Cerebellar nuclear complex (tissue), 1 donor: ENCODE measurements around the gene BGN.

Source experiments
- DNase-seq, 2 experiments: peaks; one replicate each; lab custom pipeline; 2025; lab: John Stamatoyannopoulos, UW

The BGN gene

GRCh38 chrX:153494541-153495361, at the start of gene BGN:
BGN (plus strand) TSS chrX:153494980; CDS start chrX:153504632, 9,652 bp downstream.
- no peak for DNase-seq

GRCh38 chrX:153445106-153445855, 49.5 kb upstream of the BGN start:
- no peak for DNase-seq

- no peak for DNase-seq
Observed at GRCh38 chrX:153445856-153446635, 48.7 kb upstream of the BGN start, which contains the start of gene TREX2. TREX2 (minus strand) TSS chrX:153446056; CDS start chrX:153445430, 626 bp downstream.

- DNase-seq: no peak
Observed at GRCh38 chrX:153446636-153446936, 48.2 kb upstream of the BGN start.

- DNase-seq: no peak
Observed at GRCh38 chrX:153446950-153447580, 47.7 kb upstream of the BGN start.

- no peak for DNase-seq
Observed at GRCh38 chrX:153447581-153447960, 47.2 kb upstream of the BGN start.

GRCh38 chrX:153448556-153449367, 46.0 kb upstream of the BGN start:
- no peak for DNase-seq

- DNase-seq: no peak
Observed at GRCh38 chrX:153449368-153450113, 45.2 kb upstream of the BGN start.

- no peak for DNase-seq
Observed at GRCh38 chrX:153450114-153450948, 44.4 kb upstream of the BGN start.

- DNase-seq: no peak
Observed at GRCh38 chrX:153450949-153451277, 43.9 kb upstream of the BGN start.

- no peak for DNase-seq
Observed at GRCh38 chrX:153454901-153455550, 39.8 kb upstream of the BGN start.

- no peak for DNase-seq
Observed at GRCh38 chrX:153455571-153455970, 39.2 kb upstream of the BGN start.

- no peak for DNase-seq
Observed at GRCh38 chrX:153456161-153456560, 38.6 kb upstream of the BGN start.

GRCh38 chrX:153456704-153457103, 38.1 kb upstream of the BGN start:
- DNase-seq: no peak

- no peak for DNase-seq
Observed at GRCh38 chrX:153457136-153457825, 37.5 kb upstream of the BGN start.

GRCh38 chrX:153457827-153458466, 36.8 kb upstream of the BGN start:
- no peak for DNase-seq

GRCh38 chrX:153458476-153458875, 36.3 kb upstream of the BGN start:
- DNase-seq: no peak

GRCh38 chrX:153459986-153460385, 34.8 kb upstream of the BGN start:
- DNase-seq: no peak
